Stomach (tissue), 4 donors: ENCODE measurements around the gene STAU1.

Experiments used
- CTCF ChIP-seq, 7 experiments: fragments of 450-650 bp in 4 of 7; fragments of 200-600 bp in 3 of 7; sonication (generic) in 3 of 7; IDR thresholded peaks; one replicate each; pipeline ENCODE4 v1.5.1; 2016 to 2019; ENCODE audit warnings: antibody characterized with exemption in 7 of 7, control low read depth in 2 of 7, mild to moderate bottlenecking in 1 of 7
- POLR2A ChIP-seq, 4 donors: fragments of 450-650 bp; IDR thresholded peaks; one replicate each; pipeline ENCODE4 v1.6.1; 2016; ENCODE audit warnings: antibody characterized with exemption in 4 of 4, control low read depth in 2 of 4, mild to moderate bottlenecking in 1 of 4, moderate library complexity in 1 of 4

- TF ChIP-seq CTCF (IDR thresholded peaks at IDR 0.05) (no peak), POLR2A (IDR thresholded peaks at IDR 0.05) (no peak)
Measured at GRCh38 chr20:49140411-49140810, 47.7 kb downstream of the STAU1 start.
